ENCODE data around the gene SELENOF. TPM values are rescaled to one million over a fixed set of nuclear protein-coding genes. Genes with fewer than 3 reads are reported as not detected.
"Not testable (repeated sequence)": the region's sequence is repeated elsewhere in the genome, so short reads cannot be mapped to it uniquely, and the experiment has no call there.

Gene SELENOF
- total RNA-seq, 1 donor from 2014 or later = 152 TPM

- intact Hi-C loops (cut with DNase I) = no loop called here
- DNase-seq (ENCODE audit: low spot score) (no peak), ATAC-seq (no peak)
These were observed 10.5 kb upstream of the SELENOF start for GRCh38 chr1:86924324-86924960.

GRCh38 chr1:86922445-86922844 is 8.5 kb upstream of the SELENOF start:
- DNase-seq (ENCODE audit: low spot score) (no peak), ATAC-seq (no peak)
- intact Hi-C loops (cut with DNase I) = loop anchor here (2.0 kb wide), 1 partner anchor 34 kb away; no protein-coding TSS in a partner anchor

- DNase-seq (ENCODE audit: low spot score) = no peak
- intact Hi-C loops (cut with DNase I) = no loop called here
- ATAC-seq = no peak
These were observed 2.8 kb upstream of the SELENOF start for GRCh38 chr1:86916752-86917151.

GRCh38 chr1:86915737-86916235 is 1.9 kb upstream of the SELENOF start:
- no peak for ATAC-seq
- intact Hi-C loops (cut with DNase I) = no loop called here
- DNase-seq (ENCODE audit: low spot score) = no peak

DNA sequence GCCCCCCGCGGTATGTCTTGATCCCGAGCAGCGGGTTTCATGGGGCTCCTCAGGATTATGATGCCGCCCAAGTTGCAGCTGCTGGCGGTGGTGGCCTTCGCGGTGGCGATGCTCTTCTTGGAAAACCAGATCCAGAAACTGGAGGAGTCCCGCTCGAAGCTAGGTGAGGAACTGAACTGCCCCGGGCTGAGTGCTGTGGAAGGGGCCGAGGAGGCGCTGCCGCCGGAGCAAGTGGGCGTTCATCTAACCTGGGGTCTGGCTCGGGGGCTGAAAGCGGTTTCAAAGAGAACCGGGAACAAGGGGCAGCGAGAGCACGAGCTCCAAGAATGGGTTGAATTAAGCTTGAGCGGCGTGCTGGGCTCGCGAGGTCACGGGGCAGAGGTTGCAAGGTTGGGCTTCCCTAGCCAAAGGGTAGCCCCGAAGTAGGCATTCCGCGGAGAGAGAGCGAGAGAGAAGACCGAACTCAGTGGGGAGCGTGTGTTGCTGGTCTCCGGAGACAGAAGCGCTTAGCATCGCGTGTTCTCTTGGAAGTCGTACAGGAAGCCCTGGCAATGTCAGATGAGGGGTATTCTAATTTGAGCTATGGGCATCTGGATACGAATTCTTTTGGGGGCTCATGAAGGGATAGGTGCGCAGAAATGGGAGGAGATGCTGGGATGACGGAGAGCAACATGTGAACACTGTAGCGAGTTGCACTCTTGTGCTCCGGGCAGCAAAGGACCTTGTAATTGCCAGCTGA is 1.2 kb upstream of the SELENOF start:
- intact Hi-C loops (cut with DNase I) = no loop called here
- ATAC-seq (peak; percentile 63), DNase-seq (ENCODE audit: low spot score) (peak; percentile 71)

DNA sequence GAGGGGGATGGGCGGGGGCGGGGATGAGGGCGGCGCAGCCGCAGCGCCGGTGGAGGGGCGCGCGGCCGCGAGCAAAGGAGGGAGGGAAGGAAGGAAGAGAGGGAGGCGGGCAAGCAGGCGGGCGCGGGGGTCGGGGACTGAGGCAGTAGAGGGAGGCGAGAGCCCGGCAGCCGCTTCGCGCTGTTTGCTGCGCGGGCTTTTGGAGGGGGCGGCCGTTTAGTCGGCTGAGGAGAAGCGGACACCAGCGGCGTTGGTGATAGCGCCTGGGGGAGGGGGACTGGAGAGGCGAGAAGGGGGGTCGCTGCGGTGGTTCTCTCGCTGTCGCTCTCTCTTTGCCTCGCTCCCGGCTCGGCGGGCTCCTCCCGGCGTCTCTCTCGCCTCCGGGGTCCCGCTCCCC is 673 bp upstream of the SELENOF start, which contains the start of gene HS2ST1:
TSS of gene HS2ST1 (plus strand) at position 35 of the 397 bp plus-strand sequence.
- intact Hi-C loops (cut with DNase I) = no loop called here
- ATAC-seq = no peak
- no peak for DNase-seq (ENCODE audit: low spot score)

DNA sequence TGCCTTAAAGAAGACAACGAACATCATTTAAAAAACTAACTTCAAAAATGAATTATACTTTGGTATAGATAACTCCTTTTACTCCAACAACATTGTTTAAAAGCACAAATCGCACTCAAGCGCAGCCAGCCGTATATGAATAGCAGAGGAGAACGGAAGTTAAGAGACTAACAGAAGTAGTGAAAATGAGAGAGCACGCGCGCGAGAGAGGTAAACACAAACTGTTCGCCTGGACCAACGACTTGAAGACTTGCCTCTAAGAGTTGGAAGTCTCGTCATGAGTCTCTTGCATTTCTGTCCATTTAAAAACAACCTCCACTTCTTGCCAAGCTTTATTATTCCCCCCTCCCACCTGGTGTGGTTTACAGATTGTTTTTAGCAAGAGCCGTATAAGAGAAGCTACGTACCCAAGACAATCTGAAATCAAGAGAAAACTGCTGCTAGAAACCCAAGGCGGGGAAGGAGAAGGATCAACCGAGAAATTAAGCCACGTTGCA is 479 bp downstream of the SELENOF start:
- intact Hi-C loops (cut with DNase I) = no loop called here
- no peak for ATAC-seq
- no peak for DNase-seq (ENCODE audit: low spot score)

DNA sequence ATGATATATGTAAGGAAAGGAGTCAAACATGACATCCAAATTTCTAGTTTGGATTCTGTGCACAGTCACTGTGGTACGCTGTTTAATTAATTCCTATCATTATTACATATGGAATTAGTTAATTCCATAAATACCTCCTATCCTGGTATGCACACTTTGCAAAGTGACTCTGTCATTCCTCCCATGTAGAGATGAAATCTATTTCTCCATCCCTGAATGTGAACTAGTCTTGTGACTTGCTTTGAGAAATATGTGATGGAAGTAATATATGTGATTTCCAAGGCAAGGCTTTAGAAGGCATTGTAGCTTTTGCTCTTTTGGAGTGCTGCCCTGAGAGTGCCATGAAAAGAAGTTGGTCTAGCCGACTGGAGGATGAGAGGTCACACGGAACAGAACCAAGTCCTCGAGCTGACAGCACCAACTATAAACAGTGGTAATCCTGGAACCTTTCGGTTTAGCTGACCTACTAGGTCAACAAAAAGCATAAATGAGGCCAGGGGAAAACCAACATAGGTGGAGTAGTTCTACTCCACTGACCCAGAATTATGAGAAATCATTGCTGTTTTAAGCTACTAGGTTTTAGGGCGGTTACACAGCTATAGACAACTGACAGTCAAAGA is 1.5 kb downstream of the SELENOF start:
- no peak for DNase-seq (ENCODE audit: low spot score)
- intact Hi-C loops (cut with DNase I) = no loop called here
- no peak for ATAC-seq

DNA sequence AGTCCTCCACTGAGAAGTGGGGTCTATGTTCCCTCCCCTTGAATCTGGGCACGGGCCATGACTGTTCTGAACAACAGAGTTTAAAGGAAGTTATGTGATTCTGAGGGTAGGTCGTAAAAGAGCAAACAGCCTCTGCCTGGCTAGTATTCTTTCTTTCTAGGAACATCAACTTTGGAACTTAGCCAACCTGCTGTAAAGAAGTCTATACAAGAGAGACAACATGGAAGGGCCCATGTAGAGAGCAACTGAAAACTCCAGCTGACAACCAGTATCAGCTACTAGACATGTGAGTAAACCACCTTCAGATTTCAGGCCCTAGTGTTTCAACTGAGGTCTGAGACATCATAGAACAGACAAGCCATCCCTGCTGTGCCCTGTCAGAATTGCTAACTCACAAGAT is 7.5 kb downstream of the SELENOF start:
- intact Hi-C loops (cut with DNase I) = no loop called here
- ATAC-seq = no peak
- no peak for DNase-seq (ENCODE audit: low spot score)

DNA sequence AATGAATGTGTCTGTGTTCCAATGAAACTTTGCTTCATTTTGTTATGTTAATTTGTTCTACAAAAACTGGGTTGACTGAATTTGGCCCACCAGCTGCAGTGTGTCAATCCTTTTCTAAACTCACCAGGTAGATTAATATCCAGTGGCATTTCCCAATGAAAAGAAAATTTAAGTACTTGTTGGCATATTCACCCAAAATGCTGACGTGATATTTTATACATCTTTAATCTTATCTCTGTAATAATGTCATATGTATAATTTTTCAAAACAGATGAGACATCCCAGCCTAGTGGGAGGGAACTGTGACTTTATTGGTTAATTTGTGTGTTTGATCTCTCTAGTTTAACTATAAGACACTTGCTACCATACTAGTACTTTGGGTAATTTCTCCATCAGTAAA is 8.1 kb downstream of the SELENOF start:
- DNase-seq (ENCODE audit: low spot score) (no peak), ATAC-seq (no peak)
- intact Hi-C loops (cut with DNase I) = no loop called here

DNA sequence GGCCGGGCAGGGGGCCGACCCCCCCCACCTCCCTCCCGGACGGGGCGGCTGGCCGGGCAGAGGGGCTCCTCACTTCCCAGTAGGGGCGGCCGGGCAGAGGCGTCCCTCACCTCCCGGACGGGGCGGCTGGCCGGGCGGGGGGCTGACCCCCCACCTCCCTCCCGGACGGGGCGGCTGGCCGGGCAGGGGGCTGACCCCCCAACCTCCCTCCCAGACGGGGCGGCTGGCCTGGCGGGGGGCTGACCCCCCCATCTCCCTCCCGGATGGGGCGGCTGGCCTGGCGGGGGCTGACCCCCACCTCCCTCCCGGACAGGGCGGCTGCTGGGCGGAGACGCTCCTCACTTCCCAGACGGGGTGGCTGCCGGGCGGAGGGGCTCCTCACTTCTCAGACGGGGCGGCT is 14.5 kb downstream of the SELENOF start:
- intact Hi-C loops (cut with DNase I); ATAC-seq; DNase-seq (ENCODE audit: low spot score): not testable (repeated sequence)

DNA sequence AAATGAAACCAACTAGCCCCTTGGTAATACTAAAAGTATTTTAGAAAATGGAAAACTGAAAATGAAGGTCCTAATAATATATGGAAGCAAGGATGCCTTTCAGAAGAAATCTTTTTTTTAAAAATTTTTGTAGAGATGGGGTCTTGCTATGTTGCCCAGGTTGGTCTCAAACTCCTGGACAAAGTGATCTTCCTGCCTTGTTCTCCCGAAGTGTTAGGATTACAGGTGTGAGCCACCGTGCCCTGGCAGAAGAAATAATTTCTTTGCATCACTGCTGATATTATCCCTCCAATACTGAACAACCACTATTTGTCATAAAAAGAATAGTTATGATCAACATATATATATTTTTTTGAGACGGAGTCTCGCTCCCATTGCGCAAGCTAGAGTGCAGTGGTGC is 25.6 kb downstream of the SELENOF start:
- intact Hi-C loops (cut with DNase I) = loop anchor here (2.0 kb wide), 1 partner anchor 34 kb away; no protein-coding TSS in a partner anchor
- DNase-seq (ENCODE audit: low spot score) = no peak
- no peak for ATAC-seq

GRCh38 chr1:86887479-86888162 is 26.3 kb downstream of the SELENOF start:
- ATAC-seq (no peak), DNase-seq (ENCODE audit: low spot score) (no peak)
- intact Hi-C loops (cut with DNase I) = loop anchor here (2.0 kb wide), 1 partner anchor 35 kb away; no protein-coding TSS in a partner anchor

- ATAC-seq = no peak
- DNase-seq (ENCODE audit: low spot score) = no peak
- intact Hi-C loops (cut with DNase I) = no loop called here
These were observed 38.2 kb downstream of the SELENOF start for GRCh38 chr1:86875722-86876121.

DNA sequence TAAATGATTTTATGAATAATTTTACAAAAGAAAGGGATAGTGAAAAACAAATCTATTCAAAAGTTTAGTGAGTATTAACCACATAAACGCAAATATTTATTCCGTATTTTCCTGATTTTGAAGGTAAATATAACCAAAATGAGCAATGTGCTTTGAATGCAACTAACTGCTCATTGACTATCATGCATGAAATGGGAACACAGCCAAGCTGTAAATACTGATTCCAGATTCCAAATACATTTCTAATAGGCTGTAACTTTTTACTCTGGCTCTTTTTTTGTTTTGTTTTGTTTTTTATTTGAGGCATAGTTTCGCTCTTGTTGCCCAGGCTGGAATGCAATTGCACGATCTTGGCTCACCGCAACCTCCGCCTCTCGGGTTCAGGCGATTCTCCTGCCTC is 41.8 kb downstream of the SELENOF start:
- ATAC-seq (no peak), DNase-seq (ENCODE audit: low spot score) (no peak)
- intact Hi-C loops (cut with DNase I) = no loop called here

DNA sequence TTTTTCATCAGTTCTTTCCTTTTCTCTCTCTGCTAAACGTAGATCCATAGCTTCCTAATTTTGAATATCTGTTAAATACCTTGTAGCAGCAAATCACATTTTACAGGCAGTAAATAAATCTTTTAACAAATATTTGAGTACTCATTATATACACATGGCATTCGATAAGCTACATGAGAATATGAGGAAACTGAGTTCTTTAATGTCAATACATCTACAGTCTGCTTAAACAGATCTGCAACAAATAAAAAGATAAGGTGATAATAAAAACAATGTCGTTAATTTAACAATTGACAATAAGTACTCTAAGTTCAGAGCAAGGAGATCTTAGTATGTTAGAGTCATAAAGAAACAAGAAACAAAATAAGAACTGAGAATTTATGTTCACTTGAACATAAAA is 42.9 kb downstream of the SELENOF start:
- no peak for ATAC-seq

DNA sequence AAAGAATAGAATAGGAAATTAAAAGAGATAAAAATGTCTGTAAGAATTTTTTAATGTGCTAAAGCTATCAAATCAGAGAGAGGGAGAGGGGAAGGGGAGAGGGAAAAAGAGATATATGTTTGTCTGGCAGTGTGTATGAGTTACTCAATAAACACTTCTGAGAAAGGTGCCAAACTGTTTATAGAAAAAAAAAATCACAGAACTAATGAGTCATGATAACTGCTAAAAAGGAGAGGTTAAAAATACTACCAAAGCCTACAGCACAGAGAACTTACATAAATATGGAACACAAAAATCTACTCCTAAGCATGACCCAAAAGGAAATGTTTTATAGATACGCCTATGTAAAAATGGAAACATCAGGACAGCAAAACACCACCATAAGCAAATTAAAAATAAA is 45.4 kb downstream of the SELENOF start:
- no peak for ATAC-seq
- no peak for DNase-seq (ENCODE audit: low spot score)
- intact Hi-C loops (cut with DNase I) = no loop called here

More for the DNA sequence above, 42.9 kb downstream of the SELENOF start:
- DNase-seq (ENCODE audit: low spot score) = no peak
- intact Hi-C loops (cut with DNase I) = no loop called here

DNA sequence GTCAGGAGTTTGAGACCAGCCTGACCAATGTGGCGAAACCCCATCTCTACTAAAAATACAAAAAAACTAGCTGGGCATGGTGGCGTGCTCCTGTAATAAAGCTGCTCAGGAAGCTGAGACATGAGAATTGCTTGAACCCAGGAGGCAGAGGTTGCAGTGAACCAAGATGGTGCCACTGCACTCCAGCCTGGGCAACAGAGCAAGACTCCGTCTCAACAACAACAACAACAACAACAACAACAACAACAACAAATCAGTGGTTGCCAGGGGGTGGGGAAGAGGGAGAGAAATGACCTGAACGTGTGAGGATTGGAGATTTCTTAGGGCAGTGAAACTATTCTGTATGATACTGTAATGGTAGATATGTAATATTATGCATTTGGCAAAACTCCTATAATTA is 46.6 kb downstream of the SELENOF start:
- DNase-seq (ENCODE audit: low spot score); intact Hi-C loops (cut with DNase I); ATAC-seq: not testable (repeated sequence)

GRCh38 chr1:86866665-86867064 is 47.3 kb downstream of the SELENOF start:
- intact Hi-C loops (cut with DNase I) = no loop called here
- DNase-seq (ENCODE audit: low spot score) (no peak), ATAC-seq (no peak)
